HepG2 (cell line): ENCODE data around the gene UTS2R. TPM values are rescaled to one million over a fixed set of nuclear protein-coding genes. Genes with fewer than 3 reads are reported as not detected.

Experiments used
- AGO1 ChIP-seq: fragments of 200-400 bp; formaldehyde crosslinking; IDR thresholded peaks from 2 replicates; pipeline ENCODE4 v1.6.1; 2017; ENCODE audit warnings: mild to moderate bottlenecking, low read depth, low read length, moderate library complexity; ENCODE audit not compliant: poor library complexity, severe bottlenecking
- HNF1A ChIP-seq, 2 experiments: sonication (generic) in 1 of 2; formaldehyde crosslinking in 1 of 2; IDR thresholded peaks; 2 replicates each; pipeline versions ENCODE4 v1.4.0 to v1.6.1; 2016 to 2020; ENCODE audit warnings: borderline replicate concordance in 1 of 2, low read depth in 1 of 2, mild to moderate bottlenecking in 1 of 2, missing genetic modification reagents in 1 of 2
- MAFK ChIP-seq, 2 experiments: IDR thresholded peaks in 1 of 2; conservative IDR thresholded peaks in 1 of 2; 2 replicates each; pipeline ENCODE4 v1.6.1; 2011; ENCODE audit warnings: improper control_type of control experiment in 2 of 2, low read length in 2 of 2
- MAZ ChIP-seq, 2 experiments: sonication (generic) in 1 of 2; formaldehyde crosslinking in 1 of 2; IDR thresholded peaks; 2 replicates each; pipeline versions ENCODE4 v1.5.0 to v1.6.1; 2012 to 2020; ENCODE audit warnings: low read depth in 2 of 2, mild to moderate bottlenecking in 2 of 2, borderline replicate concordance in 1 of 2, improper control_type of control experiment in 1 of 2, low read length in 1 of 2, missing genetic modification reagents in 1 of 2, moderate library complexity in 1 of 2
- NCOA2 ChIP-seq: sonication (generic); formaldehyde crosslinking; IDR thresholded peaks from 2 replicates; pipeline ENCODE4 v1.8.0; 2022; ENCODE audit warnings: inconsistent platforms
- RXRB ChIP-seq: IDR thresholded peaks from 2 replicates; pipeline ENCODE4 v1.6.1; 2016; ENCODE audit warnings: borderline replicate concordance, missing genetic modification reagents, missing compliant biosample characterization
- TBP ChIP-seq: sonication (generic); formaldehyde crosslinking; IDR thresholded peaks from 2 replicates; pipeline ENCODE4 v1.5.0; 2020; ENCODE audit warnings: missing genetic modification reagents
- ZBTB38 ChIP-seq: sonication (generic); formaldehyde crosslinking; IDR thresholded peaks from 2 replicates; pipeline ENCODE4 v1.5.1; 2020; ENCODE audit warnings: mild to moderate bottlenecking, missing genetic modification reagents
- ZFX ChIP-seq: sonication (generic); formaldehyde crosslinking; IDR thresholded peaks from 2 replicates; pipeline ENCODE4 v1.4.0; 2020; ENCODE audit warnings: mild to moderate bottlenecking, low read depth, missing genetic modification reagents, moderate library complexity
- ZNF24 ChIP-seq: fragments of 450-650 bp; IDR thresholded peaks from 2 replicates; pipeline ENCODE4 v1.6.1; 2017; ENCODE audit warnings: antibody characterized with exemption, mild to moderate bottlenecking
- polyA plus RNA-seq, 8 experiments: library from polyadenylated mRNA; depleted of rRNA in 3 of 8; stranded (reverse) in 7 of 8; unstranded in 1 of 8; fragments of >200 nt; fragmentation: Illumina TruSeq in 4 of 8; extraction: Trizol in 4 of 8; gene quantifications; 2 replicates each; pipeline versions ENCODE4 v1.2.1 to v1.2.3, GENCODE V29; 2011 to 2016; ENCODE audit warnings: low read depth in 4 of 8, missing spikeins in 1 of 8, mixed read lengths in 1 of 8; ENCODE audit not compliant: insufficient read depth in 1 of 8
- total RNA-seq, 5 experiments: library from RNA; depleted of rRNA; stranded (reverse); fragments of >200 nt; fragmentation: Illumina TruSeq; extraction: Trizol; gene quantifications; 2 replicates each; pipeline ENCODE4 v1.2.3, GENCODE V29; 2016; ENCODE audit warnings: low read depth in 1 of 5
- TF ChIP-seq, protein P1 (sequence below), 2 experiments: sonication (generic) in 1 of 2; formaldehyde crosslinking in 1 of 2; IDR thresholded peaks; 2 replicates each; pipeline versions ENCODE4 v1.6.1 to v1.9.0; 2014 to 2022; ENCODE audit warnings: antibody characterized with exemption in 1 of 2, borderline replicate concordance in 1 of 2, inconsistent platforms in 1 of 2, low read depth in 1 of 2, missing genetic modification reagents in 1 of 2

The UTS2R gene
- total and polyA plus RNA-seq, 2 of the 13 experiments (the other 11 are each of a cell fraction or from before 2014, with no cell fraction given): 0.13 to 0.15 TPM

GRCh38 chr17:82342361-82343079, 29.0 kb upstream of the UTS2R start (continued):
- TF ChIP-seq, protein P1, sequence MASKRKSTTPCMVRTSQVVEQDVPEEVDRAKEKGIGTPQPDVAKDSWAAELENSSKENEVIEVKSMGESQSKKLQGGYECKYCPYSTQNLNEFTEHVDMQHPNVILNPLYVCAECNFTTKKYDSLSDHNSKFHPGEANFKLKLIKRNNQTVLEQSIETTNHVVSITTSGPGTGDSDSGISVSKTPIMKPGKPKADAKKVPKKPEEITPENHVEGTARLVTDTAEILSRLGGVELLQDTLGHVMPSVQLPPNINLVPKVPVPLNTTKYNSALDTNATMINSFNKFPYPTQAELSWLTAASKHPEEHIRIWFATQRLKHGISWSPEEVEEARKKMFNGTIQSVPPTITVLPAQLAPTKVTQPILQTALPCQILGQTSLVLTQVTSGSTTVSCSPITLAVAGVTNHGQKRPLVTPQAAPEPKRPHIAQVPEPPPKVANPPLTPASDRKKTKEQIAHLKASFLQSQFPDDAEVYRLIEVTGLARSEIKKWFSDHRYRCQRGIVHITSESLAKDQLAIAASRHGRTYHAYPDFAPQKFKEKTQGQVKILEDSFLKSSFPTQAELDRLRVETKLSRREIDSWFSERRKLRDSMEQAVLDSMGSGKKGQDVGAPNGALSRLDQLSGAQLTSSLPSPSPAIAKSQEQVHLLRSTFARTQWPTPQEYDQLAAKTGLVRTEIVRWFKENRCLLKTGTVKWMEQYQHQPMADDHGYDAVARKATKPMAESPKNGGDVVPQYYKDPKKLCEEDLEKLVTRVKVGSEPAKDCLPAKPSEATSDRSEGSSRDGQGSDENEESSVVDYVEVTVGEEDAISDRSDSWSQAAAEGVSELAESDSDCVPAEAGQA (IDR thresholded peaks at IDR 0.05; ENCODE audit: low read depth): no peak
- TF ChIP-seq, protein P1 (CRISPR knock-in tag; IDR thresholded peaks at IDR 0.05; ENCODE audit: borderline replicate concordance): no peak
- TF ChIP-seq MAFK (conservative IDR thresholded peaks at IDR 0.05 in 1 of 2, IDR thresholded peaks at IDR 0.05 in 1 of 2; ENCODE audit: low read length in 2 of 2) (no peak), NCOA2 (CRISPR knock-in tag) (peak; percentile 18; the same call in 1 of the 2 replicates), HNF1A (IDR thresholded peaks at IDR 0.05; ENCODE audit: low read depth) (no peak), HNF1A (CRISPR knock-in tag; IDR thresholded peaks at IDR 0.05; ENCODE audit: borderline replicate concordance) (peak; percentile 40; the same call in 1 of the 2 replicates), MAZ (IDR thresholded peaks at IDR 0.05; ENCODE audit: borderline replicate concordance, low read depth, low read length) (no peak), MAZ (CRISPR knock-in tag; IDR thresholded peaks at IDR 0.05; ENCODE audit: low read depth) (peak; percentile 30; the same call in 1 of the 2 replicates), AGO1 (no peak), ZNF24 (no peak), ZBTB38 (CRISPR knock-in tag) (peak; percentile 85; the same call in 1 of the 2 replicates), RXRB (CRISPR knock-in tag) (peak; percentile 4; the same call in 1 of the 2 replicates), ZFX (CRISPR knock-in tag) (peak; percentile 42; the same call in 1 of the 2 replicates), TBP (CRISPR knock-in tag) (no peak)
